Left lung (tissue), 10 donors: ENCODE results near the gene FAM222A. TPM values are rescaled to one million over a fixed set of nuclear protein-coding genes. Genes with fewer than 3 reads are reported as not detected.

Experiments used
- ATAC-seq: fragments of 200-7000 bp; cut with Tn5 transposase; one replicate; pipeline ENCODE4 v1.9.1; 2020; ENCODE audit warnings: moderate library complexity
- DNase-seq, 4 donors: peaks; one replicate each; pipeline ENCODE4 v3.0.0-alpha.2; 2013 to 2020
- H3K27ac ChIP-seq, 2 donors: fragments of 200-600 bp; sonication (generic) in 1 of 2; one replicate each; pipeline versions ENCODE4 v1.5.0 to v1.8.0; 2020 to 2021
- H3K27me3 ChIP-seq, 2 donors: fragments of 200-600 bp; sonication (generic) in 1 of 2; one replicate each; pipeline versions ENCODE4 v1.5.0 to v1.8.0; 2020 to 2021
- H3K36me3 ChIP-seq, 2 donors: fragments of 200-600 bp; sonication (generic) in 1 of 2; one replicate each; pipeline versions ENCODE4 v1.5.0 to v1.8.0; 2020 to 2021
- H3K4me1 ChIP-seq, 2 donors: fragments of 200-600 bp; one replicate each; pipeline ENCODE4 v1.8.0; 2021
- H3K4me3 ChIP-seq, 2 donors: fragments of 200-600 bp; sonication (generic) in 1 of 2; one replicate each; pipeline versions ENCODE4 v1.5.0 to v1.8.0; 2020 to 2021; ENCODE audit warnings: mild to moderate bottlenecking in 1 of 2
- H3K9me3 ChIP-seq, 2 donors: fragments of 200-600 bp; sonication (generic) in 1 of 2; one replicate each; pipeline versions ENCODE4 v1.5.0 to v1.8.0; 2020 to 2021
- CTCF ChIP-seq, 2 donors: fragments of 200-600 bp; sonication (generic) in 1 of 2; IDR thresholded peaks; one replicate each; pipeline versions ENCODE4 v1.5.0 to v1.8.0; 2021; ENCODE audit warnings: antibody characterized with exemption in 2 of 2
- intact Hi-C, 2 donors: fragments of 100-400 bp; cut with DNase I; formaldehyde crosslinking; loops; one replicate each; pipeline versions ENCODE4 v1.11.2 to v1.14.2; 2022
- polyA plus RNA-seq, 6 donors: library from polyadenylated mRNA; unstranded; fragments of 120-200 nt; gene quantifications; one replicate each; pipeline ENCODE4 v1.2.1, GENCODE V29; 2013; ENCODE audit not compliant: insufficient read length in 6 of 6
- total RNA-seq, 2 donors: library from RNA; stranded (reverse); fragmentation: NEBNext Ultra II Directional; extraction: Animal tissue kit (Norgen Biotek cat#: 25700); gene quantifications; one replicate each; pipeline ENCODE4 v1.2.1, GENCODE V29; 2021
- donor health status: DM: no; HTN: yes; CAD: no.
- donor health status: DM: no; HTN: no; CAD: no.

The FAM222A gene
- total and polyA plus RNA-seq, 8 donors: 1.8 to 4.0 (median 2.6) TPM

- ATAC-seq (no peak), DNase-seq (no peak)
- Histone ChIP-seq H3K9me3 (no peaks in the 10 kb centered on the region), H3K4me3 (no peak overlapping the region), H3K27ac (no peak overlapping the region), H3K27me3 (no peaks in the 10 kb centered on the region), H3K4me1 (no peaks in the 10 kb centered on the region), H3K36me3 (no peaks in the 10 kb centered on the region)
- intact Hi-C loops: no loop called here
- no peak for TF ChIP-seq CTCF (IDR thresholded peaks at IDR 0.05)
Observed at GRCh38 chr12:109683316-109683715, 30.3 kb upstream of the FAM222A start.

- H3K27me3 ChIP-seq: no peaks in the 10 kb centered on the region
- no peak overlapping the region for H3K27ac ChIP-seq
- DNase-seq: no peak
- H3K4me3 ChIP-seq: no peak overlapping the region
- no peaks in the 10 kb centered on the region for H3K36me3 ChIP-seq
- no peak for ATAC-seq
- TF ChIP-seq CTCF (IDR thresholded peaks at IDR 0.05): no peak
- no peaks in the 10 kb centered on the region for H3K4me1 ChIP-seq
- intact Hi-C loops: no loop called here
- no peaks in the 10 kb centered on the region for H3K9me3 ChIP-seq
Observed at GRCh38 chr12:109685574-109686447, 27.8 kb upstream of the FAM222A start.

GRCh38 chr12:109686523-109686922 lies 27.1 kb upstream of the FAM222A start:
- Histone ChIP-seq H3K27ac (no peak overlapping the region), H3K4me1 (no peaks in the 10 kb centered on the region), H3K27me3 (no peaks in the 10 kb centered on the region), H3K36me3 (no peaks in the 10 kb centered on the region), H3K9me3 (no peaks in the 10 kb centered on the region), H3K4me3 (no peak overlapping the region)
- DNase-seq: no peak
- no peak for TF ChIP-seq CTCF (IDR thresholded peaks at IDR 0.05)
- intact Hi-C loops: no loop called here
- ATAC-seq: no peak

GRCh38 chr12:109687250-109687649 lies 26.4 kb upstream of the FAM222A start:
- intact Hi-C loops: no loop called here
- Histone ChIP-seq H3K27ac (no peak overlapping the region), H3K9me3 (no peaks in the 10 kb centered on the region), H3K36me3 (no peaks in the 10 kb centered on the region), H3K27me3 (peaks cover 0 to 6% of the 10 kb centered on the region in 2 donors), H3K4me3 (no peak overlapping the region), H3K4me1 (no peaks in the 10 kb centered on the region)
- ATAC-seq (no peak), DNase-seq (no peak)
- no peak for TF ChIP-seq CTCF (IDR thresholded peaks at IDR 0.05)

GRCh38 chr12:109689426-109689825 lies 24.2 kb upstream of the FAM222A start:
- no peak overlapping the region for H3K27ac ChIP-seq
- no peak for ATAC-seq

More at GRCh38 chr12:109689426-109689825, 24.2 kb upstream of the FAM222A start:
- no peak for TF ChIP-seq CTCF (IDR thresholded peaks at IDR 0.05)
- intact Hi-C loops: no loop called here
- Histone ChIP-seq H3K9me3 (no peaks in the 10 kb centered on the region), H3K4me3 (no peak overlapping the region), H3K4me1 (no peaks in the 10 kb centered on the region), H3K36me3 (no peaks in the 10 kb centered on the region), H3K27me3 (peaks cover 0 to 16% of the 10 kb centered on the region in 2 donors)
- no peak for DNase-seq
